Measurements from ENCODE around the gene NEO1. TPM values are rescaled to one million over a fixed set of nuclear protein-coding genes. Genes with fewer than 3 reads are reported as not detected.

The NEO1 gene
- polyA plus RNA-seq, 1 of the 3 experiments (the other 2 are of a cell fraction): 13.1 TPM

GRCh38 chr15:73226093-73226814 is 174.0 kb downstream of the NEO1 start:
- ChIA-PET POLR2A (no interaction called here), CTCF (interaction anchor here (1.2 to 1.5 kb wide), 4 partner anchors 14 to 145 kb away, joined by 3 to 7 read pairs (median 4); no protein-coding TSS in a partner anchor)
- no peaks in the 10 kb centered on the region for H3K36me3 ChIP-seq (replicated peaks in 1 of 2; ENCODE audit: control insufficient read depth in 1 of 2, insufficient read depth in 2 of 2, low read length in 1 of 2)
- no peaks in the 10 kb centered on the region for H3K4me1 ChIP-seq (ENCODE audit: control insufficient read depth in 1 of 2, insufficient read depth in 2 of 2, low read depth in 1 of 2, low read length in 1 of 2)
- no peak overlapping the region for H3K4me3 ChIP-seq (ENCODE audit: low read depth in 2 of 2, low read length in 1 of 2)
- H3K4me2 ChIP-seq: no peak overlapping the region
- H3K79me2 ChIP-seq (ENCODE audit: insufficient read depth): no peaks in the 10 kb centered on the region
- no peak overlapping the region for H3K27ac ChIP-seq (ENCODE audit: low read depth in 2 of 2, low read length in 1 of 2)
- H3K9me3 ChIP-seq: 0 out of 2 replicates have a peak, but pooled peaks cover 8% of the 10 kb centered on the region
- no peaks in the 10 kb centered on the region for H3K27me3 ChIP-seq (ENCODE audit: insufficient read depth)
- no peak overlapping the region for H3K9ac ChIP-seq
- 86% methylated on average over 9 of the region's 9 CpGs for WGBS (ENCODE audit: low lambda C conversion rate)
- H3F3A ChIP-seq (replicated peaks; ENCODE audit: insufficient read depth): no peaks in the 10 kb centered on the region
- no peak for DNase-seq
- TF ChIP-seq CTCF (IDR thresholded peaks at IDR 0.05) (no peak), GATA2 (CRISPR knock-in tag; IDR thresholded peaks at IDR 0.05) (no peak), REST (IDR thresholded peaks at IDR 0.05; ENCODE audit: low read depth, low read length) (no peak), ELF1 (IDR thresholded peaks at IDR 0.05) (no peak), RAD21 (IDR thresholded peaks at IDR 0.05; ENCODE audit: low read length) (no peak), EZH2phosphoT487 (IDR thresholded peaks at IDR 0.05; ENCODE audit: borderline replicate concordance, low read depth) (no peak), EP300 (IDR thresholded peaks at IDR 0.05; ENCODE audit: borderline replicate concordance in 1 of 2, low read depth in 1 of 2, low read length in 1 of 2) (no peak), NRF1 (IDR thresholded peaks at IDR 0.05; ENCODE audit: low read depth, low read length) (no peak), MXI1 (IDR thresholded peaks at IDR 0.05; ENCODE audit: low read depth, low read length) (no peak)
- no peaks in the 10 kb centered on the region for H3K9me2 ChIP-seq
- H2AFZ ChIP-seq (ENCODE audit: low read depth): no peak overlapping the region
- no peaks in the 10 kb centered on the region for H4K20me1 ChIP-seq (ENCODE audit: insufficient read depth)
